Esophagus squamous epithelium (tissue), 5 donors: ENCODE data around the gene CCDC83. TPM values are rescaled to one million over a fixed set of nuclear protein-coding genes. Genes with fewer than 3 reads are reported as not detected.

Source experiments
- DNase-seq: peaks from one replicate; lab custom pipeline; 2025; lab: John Stamatoyannopoulos, UW
- H3K27ac ChIP-seq, 4 donors: fragments of 200-600 bp; sonication (generic); one replicate each; pipeline ENCODE4 v1.5.1; 2016 to 2019; ENCODE audit warnings: mild to moderate bottlenecking in 1 of 4
- H3K27me3 ChIP-seq, 4 donors: fragments of 200-600 bp; sonication (generic); 1 replicate in 3 of 4; 2 replicates in 1 of 4; pipeline versions ENCODE4 v1.5.1 to v1.6.0; 2017 to 2021; ENCODE audit warnings: antibody characterized with exemption in 1 of 4
- H3K36me3 ChIP-seq, 3 donors: fragments of 200-600 bp; sonication (generic); one replicate each; pipeline ENCODE4 v1.5.1; 2016 to 2019
- H3K4me1 ChIP-seq, 3 donors: fragments of 200-600 bp; sonication (generic); one replicate each; pipeline ENCODE4 v1.5.1; 2017 to 2019
- H3K4me3 ChIP-seq, 4 donors: fragments of 200-600 bp; sonication (generic); 1 replicate in 3 of 4; 2 replicates in 1 of 4; pipeline ENCODE4 v1.5.1; 2016 to 2019; ENCODE audit warnings: mild to moderate bottlenecking in 2 of 4, moderate library complexity in 1 of 4
- H3K9me3 ChIP-seq, 3 donors: fragments of 200-600 bp; sonication (generic); one replicate each; pipeline ENCODE4 v1.5.1; 2016 to 2019
- POLR2A ChIP-seq, 4 donors: fragments of 450-650 bp; IDR thresholded peaks; one replicate each; pipeline ENCODE4 v1.6.1; 2017; ENCODE audit warnings: antibody characterized with exemption in 4 of 4, mild to moderate bottlenecking in 4 of 4, moderate library complexity in 3 of 4
- WGBS, 2 donors: methylation state at CpG; one replicate each; pipeline ENCODE4 v1.1.5; 2018; 5-methylcytosine and 5-hydroxymethylcytosine counted together
- intact Hi-C: fragments of 100-400 bp; cut with DNase I; formaldehyde crosslinking; loops from one replicate; pipeline ENCODE4 v1.15.0; 2022
- total RNA-seq, 4 donors: library from RNA; depleted of rRNA; stranded (reverse); fragments of >200 nt; gene quantifications; one replicate each; pipeline ENCODE4 v1.1.0, GENCODE V29; 2016
- TF ChIP-seq, protein P1 (sequence below), 6 experiments: fragments of 450-650 bp in 4 of 6; fragments of 200-600 bp in 2 of 6; sonication (generic) in 2 of 6; IDR thresholded peaks; one replicate each; pipeline ENCODE4 v1.5.1; 2016 to 2019; ENCODE audit warnings: antibody characterized with exemption in 6 of 6, mild to moderate bottlenecking in 4 of 6, moderate library complexity in 4 of 6
- donor health status: DM: yes; HTN: yes; CAD: no.

CCDC83 gene
- total RNA-seq, 4 donors from 2014 or later, result not detected

GRCh38 chr11:85896876-85897275 lies 41.7 kb downstream of the CCDC83 start:
- no peak for DNase-seq
- H3K36me3 ChIP-seq, result no peaks in the 10 kb centered on the region
- TF ChIP-seq POLR2A (IDR thresholded peaks at IDR 0.05), result no peak
- TF ChIP-seq, protein P1, sequence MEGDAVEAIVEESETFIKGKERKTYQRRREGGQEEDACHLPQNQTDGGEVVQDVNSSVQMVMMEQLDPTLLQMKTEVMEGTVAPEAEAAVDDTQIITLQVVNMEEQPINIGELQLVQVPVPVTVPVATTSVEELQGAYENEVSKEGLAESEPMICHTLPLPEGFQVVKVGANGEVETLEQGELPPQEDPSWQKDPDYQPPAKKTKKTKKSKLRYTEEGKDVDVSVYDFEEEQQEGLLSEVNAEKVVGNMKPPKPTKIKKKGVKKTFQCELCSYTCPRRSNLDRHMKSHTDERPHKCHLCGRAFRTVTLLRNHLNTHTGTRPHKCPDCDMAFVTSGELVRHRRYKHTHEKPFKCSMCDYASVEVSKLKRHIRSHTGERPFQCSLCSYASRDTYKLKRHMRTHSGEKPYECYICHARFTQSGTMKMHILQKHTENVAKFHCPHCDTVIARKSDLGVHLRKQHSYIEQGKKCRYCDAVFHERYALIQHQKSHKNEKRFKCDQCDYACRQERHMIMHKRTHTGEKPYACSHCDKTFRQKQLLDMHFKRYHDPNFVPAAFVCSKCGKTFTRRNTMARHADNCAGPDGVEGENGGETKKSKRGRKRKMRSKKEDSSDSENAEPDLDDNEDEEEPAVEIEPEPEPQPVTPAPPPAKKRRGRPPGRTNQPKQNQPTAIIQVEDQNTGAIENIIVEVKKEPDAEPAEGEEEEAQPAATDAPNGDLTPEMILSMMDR (IDR thresholded peaks at IDR 0.05), result no peak
- no peaks in the 10 kb centered on the region for H3K27me3 ChIP-seq
- 83 to 90% methylated on average over 3 of the region's 3 CpGs for WGBS, 2 donors
- no peak overlapping the region for H3K4me3 ChIP-seq
- intact Hi-C loops, result no loop called here
- no peaks in the 10 kb centered on the region for H3K4me1 ChIP-seq
- H3K9me3 ChIP-seq, result no peaks in the 10 kb centered on the region
- no peak overlapping the region for H3K27ac ChIP-seq

DNA sequence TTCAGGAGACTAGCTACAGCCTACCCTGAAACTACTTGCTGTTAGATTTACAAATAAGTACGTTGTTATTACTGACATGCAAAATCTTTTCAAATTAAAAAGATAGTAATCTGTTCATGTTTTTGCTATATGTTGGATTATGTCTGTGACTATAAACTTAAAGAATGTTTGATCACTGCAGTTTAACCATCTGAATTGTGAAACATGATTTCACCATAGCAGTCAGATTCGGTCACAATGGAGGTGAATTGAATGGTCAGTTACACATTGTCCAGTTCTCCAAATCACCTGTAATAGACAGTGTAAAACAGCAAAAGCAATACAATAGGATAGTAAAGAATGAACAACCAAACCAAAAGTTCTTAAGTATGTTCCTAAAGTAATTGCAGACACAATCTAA lies 43.3 kb downstream of the CCDC83 start:
- H3K27me3 ChIP-seq, result no peaks in the 10 kb centered on the region
- WGBS, 2 donors, result 43 to 65% methylated on average over 2 of the region's 2 CpGs
- H3K9me3 ChIP-seq, result no peaks in the 10 kb centered on the region
- H3K4me3 ChIP-seq, result no peak overlapping the region
- intact Hi-C loops, result no loop called here
- no peak for TF ChIP-seq POLR2A (IDR thresholded peaks at IDR 0.05)
- TF ChIP-seq, protein P1 (IDR thresholded peaks at IDR 0.05), result no peak
- DNase-seq, result no peak
- no peaks in the 10 kb centered on the region for H3K36me3 ChIP-seq
- H3K27ac ChIP-seq, result no peak overlapping the region
- H3K4me1 ChIP-seq, result no peaks in the 10 kb centered on the region

DNA sequence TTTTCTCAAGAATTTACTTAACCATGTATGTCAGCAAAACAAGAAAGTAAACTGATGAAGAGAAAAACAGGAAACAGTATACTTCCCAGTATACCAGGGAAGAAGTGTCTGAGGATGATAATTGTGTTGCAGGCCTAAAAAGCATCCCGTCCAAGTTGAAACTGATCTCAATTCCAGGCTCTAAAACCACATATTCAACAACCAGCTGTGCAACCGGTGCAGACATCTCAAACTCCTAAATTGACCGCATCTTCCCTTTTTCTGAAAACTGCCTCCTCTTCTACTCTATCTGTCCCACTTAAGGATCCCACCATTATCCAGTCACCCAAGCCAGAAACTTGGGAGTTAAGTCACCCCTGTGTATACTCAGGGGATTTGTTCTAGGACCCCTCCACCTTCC lies 47.2 kb downstream of the CCDC83 start:
- no peak for TF ChIP-seq POLR2A (IDR thresholded peaks at IDR 0.05)
- TF ChIP-seq, protein P1 (IDR thresholded peaks at IDR 0.05), result no peak
- H3K4me3 ChIP-seq, result no peak overlapping the region
- H3K4me1 ChIP-seq, result no peaks in the 10 kb centered on the region
- intact Hi-C loops, result no loop called here
- WGBS, 2 donors, result 83 to 91% methylated on average over 3 of the region's 3 CpGs
- H3K27me3 ChIP-seq, result no peaks in the 10 kb centered on the region
- no peak for DNase-seq
- H3K36me3 ChIP-seq, result no peaks in the 10 kb centered on the region
- H3K9me3 ChIP-seq, result no peaks in the 10 kb centered on the region
- no peak overlapping the region for H3K27ac ChIP-seq

DNA sequence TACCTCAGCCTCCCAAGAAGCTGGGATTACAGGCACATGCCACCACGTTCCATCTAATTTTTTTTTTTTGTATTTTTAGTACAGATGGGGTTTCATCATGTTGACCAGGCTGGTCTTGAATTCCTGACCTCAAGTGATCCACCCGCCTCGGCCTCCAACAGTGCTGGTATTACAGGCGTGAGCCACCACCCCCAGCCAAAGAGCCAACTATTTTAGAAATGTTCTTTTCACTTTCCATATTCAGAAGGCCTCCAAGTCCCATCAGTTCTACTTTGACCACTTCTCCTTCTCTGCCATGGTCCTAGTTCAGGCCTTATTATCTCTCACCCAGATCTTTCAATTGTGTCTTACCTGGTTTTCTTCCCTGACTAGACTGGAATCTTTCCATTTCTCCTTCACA lies 48.2 kb downstream of the CCDC83 start:
- DNase-seq, result no peak
- 78 to 80% methylated on average over 4 of the region's 4 CpGs for WGBS, 2 donors
- intact Hi-C loops, result no loop called here
- Histone ChIP-seq H3K27ac (no peak overlapping the region), H3K36me3 (no peaks in the 10 kb centered on the region), H3K27me3 (no peaks in the 10 kb centered on the region), H3K4me3 (no peak overlapping the region), H3K4me1 (no peaks in the 10 kb centered on the region), H3K9me3 (no peaks in the 10 kb centered on the region)
- no peak for TF ChIP-seq POLR2A (IDR thresholded peaks at IDR 0.05)
- TF ChIP-seq, protein P1 (IDR thresholded peaks at IDR 0.05), result no peak

GRCh38 chr11:85903811-85904210 lies 48.6 kb downstream of the CCDC83 start:
- H3K4me1 ChIP-seq, result no peaks in the 10 kb centered on the region
- no peak overlapping the region for H3K4me3 ChIP-seq
- H3K36me3 ChIP-seq, result no peaks in the 10 kb centered on the region
- no peaks in the 10 kb centered on the region for H3K27me3 ChIP-seq
- TF ChIP-seq POLR2A (IDR thresholded peaks at IDR 0.05), result no peak
- TF ChIP-seq, protein P1 (IDR thresholded peaks at IDR 0.05), result no peak
- intact Hi-C loops, result no loop called here
- no peak overlapping the region for H3K27ac ChIP-seq
- DNase-seq, result no peak
- H3K9me3 ChIP-seq, result no peaks in the 10 kb centered on the region
- 89 to 94% methylated on average over 3 of the region's 3 CpGs for WGBS, 2 donors
